ENCODE results near the gene TSPAN32.
"Not testable (repeated sequence)": the region's sequence is repeated elsewhere in the genome, so short reads cannot be mapped to it uniquely, and the experiment has no call there.

Gene TSPAN32

GRCh38 chr11:2267306-2267850, 34.4 kb upstream of the TSPAN32 start:
- DNase-seq = no peak

- DNase-seq = no peak
Observed at GRCh38 chr11:2267851-2268728, 33.7 kb upstream of the TSPAN32 start.

GRCh38 chr11:2268729-2269600, 32.8 kb upstream of the TSPAN32 start:
- DNase-seq = no peak

- no peak for DNase-seq
Observed at GRCh38 chr11:2269601-2270321, 32.1 kb upstream of the TSPAN32 start.

GRCh38 chr11:2270322-2271076, 31.3 kb upstream of the TSPAN32 start, which contains the start of gene ASCL2:
TSS of gene ASCL2 (minus strand) at chr11:2270588. CDS start at chr11:2270332, 256 bp downstream.
- no peak for DNase-seq

GRCh38 chr11:2271077-2271326, 30.8 kb upstream of the TSPAN32 start:
- DNase-seq = no peak

- DNase-seq = no peak
Observed at GRCh38 chr11:2271327-2272227, 30.2 kb upstream of the TSPAN32 start.

- no peak for DNase-seq
Observed at GRCh38 chr11:2272228-2272945, 29.4 kb upstream of the TSPAN32 start.

- DNase-seq = no peak
Observed at GRCh38 chr11:2272946-2273280, 28.9 kb upstream of the TSPAN32 start.

GRCh38 chr11:2273311-2273710, 28.5 kb upstream of the TSPAN32 start:
- no peak for DNase-seq

- no peak for DNase-seq
Observed at GRCh38 chr11:2273771-2274170, 28.0 kb upstream of the TSPAN32 start.

GRCh38 chr11:2275334-2276279, 26.2 kb upstream of the TSPAN32 start:
- no peak for DNase-seq

GRCh38 chr11:2276280-2277007, 25.4 kb upstream of the TSPAN32 start:
- DNase-seq = no peak

GRCh38 chr11:2277008-2277346, 24.8 kb upstream of the TSPAN32 start:
- DNase-seq = no peak

GRCh38 chr11:2277933-2278523, 23.8 kb upstream of the TSPAN32 start:
- DNase-seq = no peak

GRCh38 chr11:2280208-2280607, 21.6 kb upstream of the TSPAN32 start:
- DNase-seq = no peak

- not testable (repeated sequence) for DNase-seq
Observed at GRCh38 chr11:2286350-2286749, 15.5 kb upstream of the TSPAN32 start.

GRCh38 chr11:2287091-2287490, 14.7 kb upstream of the TSPAN32 start:
- DNase-seq = no peak

Data from NCI-H187 (cell line).